ENCODE data around the gene COL4A3.

DNA sequence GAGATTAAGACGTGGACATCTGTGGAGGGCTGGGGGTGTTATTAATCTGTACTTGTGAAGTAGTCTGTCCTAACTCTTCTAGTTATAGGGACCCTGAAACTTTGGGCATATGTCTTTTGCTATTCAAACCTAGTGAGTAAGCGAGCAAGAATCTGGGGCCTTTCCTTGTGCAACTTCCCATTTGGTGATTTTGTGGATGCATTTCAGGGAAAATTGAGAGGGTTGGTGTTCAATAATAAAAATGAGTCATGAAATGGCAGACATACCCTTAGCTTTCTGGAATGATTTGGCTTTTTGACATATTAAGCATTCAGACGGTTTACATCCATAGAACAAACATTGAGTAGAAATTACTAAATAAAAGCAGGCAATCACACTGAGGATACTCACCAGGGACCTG lies 17.4 kb upstream of the COL4A3 start:
- TF ChIP-seq, protein P1, sequence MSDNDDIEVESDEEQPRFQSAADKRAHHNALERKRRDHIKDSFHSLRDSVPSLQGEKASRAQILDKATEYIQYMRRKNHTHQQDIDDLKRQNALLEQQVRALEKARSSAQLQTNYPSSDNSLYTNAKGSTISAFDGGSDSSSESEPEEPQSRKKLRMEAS (IDR thresholded peaks at IDR 0.05): no peak
- TF ChIP-seq, protein P2, sequence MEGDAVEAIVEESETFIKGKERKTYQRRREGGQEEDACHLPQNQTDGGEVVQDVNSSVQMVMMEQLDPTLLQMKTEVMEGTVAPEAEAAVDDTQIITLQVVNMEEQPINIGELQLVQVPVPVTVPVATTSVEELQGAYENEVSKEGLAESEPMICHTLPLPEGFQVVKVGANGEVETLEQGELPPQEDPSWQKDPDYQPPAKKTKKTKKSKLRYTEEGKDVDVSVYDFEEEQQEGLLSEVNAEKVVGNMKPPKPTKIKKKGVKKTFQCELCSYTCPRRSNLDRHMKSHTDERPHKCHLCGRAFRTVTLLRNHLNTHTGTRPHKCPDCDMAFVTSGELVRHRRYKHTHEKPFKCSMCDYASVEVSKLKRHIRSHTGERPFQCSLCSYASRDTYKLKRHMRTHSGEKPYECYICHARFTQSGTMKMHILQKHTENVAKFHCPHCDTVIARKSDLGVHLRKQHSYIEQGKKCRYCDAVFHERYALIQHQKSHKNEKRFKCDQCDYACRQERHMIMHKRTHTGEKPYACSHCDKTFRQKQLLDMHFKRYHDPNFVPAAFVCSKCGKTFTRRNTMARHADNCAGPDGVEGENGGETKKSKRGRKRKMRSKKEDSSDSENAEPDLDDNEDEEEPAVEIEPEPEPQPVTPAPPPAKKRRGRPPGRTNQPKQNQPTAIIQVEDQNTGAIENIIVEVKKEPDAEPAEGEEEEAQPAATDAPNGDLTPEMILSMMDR (IDR thresholded peaks at IDR 0.05): no peak
- no peak for TF ChIP-seq RNF2 (IDR thresholded peaks at IDR 0.05; ENCODE audit: borderline replicate concordance, low read depth)
- TF ChIP-seq JUN (IDR thresholded peaks at IDR 0.05): no peak
- no peak for TF ChIP-seq RFX5 (IDR thresholded peaks at IDR 0.05)
- no peak for TF ChIP-seq EP300 (IDR thresholded peaks at IDR 0.05)
- no peak for TF ChIP-seq KDM1A (IDR thresholded peaks at IDR 0.05; ENCODE audit: low read depth)
- TF ChIP-seq POLR2A (IDR thresholded peaks at IDR 0.05; ENCODE audit: low read length): no peak
- TF ChIP-seq BHLHE40 (IDR thresholded peaks at IDR 0.05; ENCODE audit: low read depth, low read length): no peak
